Measurements from ENCODE around the gene IFNAR2.

GRCh38 chr21:33246963-33247362, 17.2 kb downstream of the IFNAR2 start:
- TF ChIP-seq, protein P1, sequence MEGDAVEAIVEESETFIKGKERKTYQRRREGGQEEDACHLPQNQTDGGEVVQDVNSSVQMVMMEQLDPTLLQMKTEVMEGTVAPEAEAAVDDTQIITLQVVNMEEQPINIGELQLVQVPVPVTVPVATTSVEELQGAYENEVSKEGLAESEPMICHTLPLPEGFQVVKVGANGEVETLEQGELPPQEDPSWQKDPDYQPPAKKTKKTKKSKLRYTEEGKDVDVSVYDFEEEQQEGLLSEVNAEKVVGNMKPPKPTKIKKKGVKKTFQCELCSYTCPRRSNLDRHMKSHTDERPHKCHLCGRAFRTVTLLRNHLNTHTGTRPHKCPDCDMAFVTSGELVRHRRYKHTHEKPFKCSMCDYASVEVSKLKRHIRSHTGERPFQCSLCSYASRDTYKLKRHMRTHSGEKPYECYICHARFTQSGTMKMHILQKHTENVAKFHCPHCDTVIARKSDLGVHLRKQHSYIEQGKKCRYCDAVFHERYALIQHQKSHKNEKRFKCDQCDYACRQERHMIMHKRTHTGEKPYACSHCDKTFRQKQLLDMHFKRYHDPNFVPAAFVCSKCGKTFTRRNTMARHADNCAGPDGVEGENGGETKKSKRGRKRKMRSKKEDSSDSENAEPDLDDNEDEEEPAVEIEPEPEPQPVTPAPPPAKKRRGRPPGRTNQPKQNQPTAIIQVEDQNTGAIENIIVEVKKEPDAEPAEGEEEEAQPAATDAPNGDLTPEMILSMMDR (IDR thresholded peaks at IDR 0.05; ENCODE audit: borderline replicate concordance, extremely low read depth, low read length, poor library complexity, severe bottlenecking), result no peak
- TF ChIP-seq EZH2 (IDR thresholded peaks at IDR 0.05; ENCODE audit: borderline replicate concordance, low read depth, low read length, severe bottlenecking), result no peak

All from DND-41 (cell line).